ENCODE measurements around the gene SLC13A4.
"Not testable (repeated sequence)": the region's sequence is repeated elsewhere in the genome, so short reads cannot be mapped to it uniquely, and the experiment has no call there.

Gene SLC13A4, protein sequence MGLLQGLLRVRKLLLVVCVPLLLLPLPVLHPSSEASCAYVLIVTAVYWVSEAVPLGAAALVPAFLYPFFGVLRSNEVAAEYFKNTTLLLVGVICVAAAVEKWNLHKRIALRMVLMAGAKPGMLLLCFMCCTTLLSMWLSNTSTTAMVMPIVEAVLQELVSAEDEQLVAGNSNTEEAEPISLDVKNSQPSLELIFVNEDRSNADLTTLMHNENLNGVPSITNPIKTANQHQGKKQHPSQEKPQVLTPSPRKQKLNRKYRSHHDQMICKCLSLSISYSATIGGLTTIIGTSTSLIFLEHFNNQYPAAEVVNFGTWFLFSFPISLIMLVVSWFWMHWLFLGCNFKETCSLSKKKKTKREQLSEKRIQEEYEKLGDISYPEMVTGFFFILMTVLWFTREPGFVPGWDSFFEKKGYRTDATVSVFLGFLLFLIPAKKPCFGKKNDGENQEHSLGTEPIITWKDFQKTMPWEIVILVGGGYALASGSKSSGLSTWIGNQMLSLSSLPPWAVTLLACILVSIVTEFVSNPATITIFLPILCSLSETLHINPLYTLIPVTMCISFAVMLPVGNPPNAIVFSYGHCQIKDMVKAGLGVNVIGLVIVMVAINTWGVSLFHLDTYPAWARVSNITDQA

DNA sequence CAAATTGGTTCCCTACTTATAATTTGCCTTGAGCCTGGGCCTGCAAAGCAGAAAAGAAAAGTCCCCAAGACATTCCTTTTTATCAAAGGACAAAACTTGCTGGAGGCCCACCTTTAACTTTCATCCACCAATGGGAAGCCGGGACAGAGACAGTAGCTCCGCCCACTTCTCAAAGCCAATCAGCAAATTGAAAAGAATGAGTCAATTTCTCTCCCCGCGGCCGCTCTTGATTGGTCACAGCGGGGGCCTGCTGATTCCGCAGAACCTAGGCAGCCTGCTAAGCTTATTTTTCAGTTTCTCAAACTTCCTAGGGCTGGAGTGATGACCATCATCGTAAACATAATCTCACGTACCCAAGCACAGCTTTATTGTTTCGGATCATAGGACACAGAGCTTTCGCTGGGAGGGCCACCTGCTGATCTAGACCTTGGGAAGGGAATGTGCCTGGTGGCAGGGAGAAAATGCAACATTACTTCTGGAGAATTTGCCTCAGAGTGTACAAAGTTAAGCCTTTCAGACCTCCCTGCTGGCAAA is at the start of gene SLC13A4:
TSS of gene SLC13A4 (minus strand) at position 51 of the 534 bp plus-strand sequence. CDS start 690 bp downstream, outside the sequence.
- no peak for TF ChIP-seq ZNF274 (IDR thresholded peaks at IDR 0.05; ENCODE audit: low read depth, low read length)
- no peak within 1 kb of the TSS for H3K4me3 ChIP-seq (ENCODE audit: low read length)

DNA sequence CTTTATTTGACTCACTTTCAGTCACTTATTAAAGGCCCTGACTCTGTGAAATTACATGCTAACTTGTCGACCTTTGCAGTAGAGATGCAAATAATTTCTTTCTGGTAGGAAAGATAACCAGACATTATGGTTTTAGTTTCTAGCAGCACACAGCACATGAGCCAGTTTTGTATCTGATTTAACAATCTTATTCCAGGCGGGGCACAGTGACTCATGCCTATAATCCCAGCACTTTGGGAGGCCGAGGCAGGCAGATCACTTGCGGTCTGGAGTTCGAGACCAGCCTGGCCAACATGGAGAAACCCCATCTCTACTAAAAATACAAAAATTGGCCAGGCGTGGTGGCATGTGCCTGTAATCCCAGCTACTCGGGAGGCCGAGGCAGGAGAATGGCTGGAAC is 47.9 kb upstream of the SLC13A4 start:
- not testable (repeated sequence) for H3K4me3 ChIP-seq (ENCODE audit: low read length)

DNA sequence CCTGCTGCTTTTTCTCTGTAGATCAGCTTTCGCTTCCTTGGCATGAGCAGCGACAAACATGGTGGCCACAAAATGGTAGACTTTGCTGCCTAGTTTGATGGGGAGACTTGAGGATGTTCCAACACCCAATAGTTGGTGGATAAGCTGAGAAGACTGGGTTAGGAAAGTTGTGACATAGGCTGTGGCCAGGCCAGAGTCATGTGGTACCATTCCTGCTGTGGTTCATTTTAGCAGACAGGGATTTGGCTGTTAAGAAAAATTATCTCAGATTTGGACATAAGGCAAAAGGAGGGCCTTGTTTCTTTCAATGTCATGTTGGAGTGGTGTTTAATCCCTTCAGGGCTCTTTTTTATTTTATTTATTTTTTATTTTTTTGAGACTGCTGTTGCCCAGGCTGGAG is 47.2 kb upstream of the SLC13A4 start:
- TF ChIP-seq ZNF274 (IDR thresholded peaks at IDR 0.05; ENCODE audit: low read depth, low read length) = no peak
- H3K4me3 ChIP-seq (ENCODE audit: low read length) = no peak overlapping the region

DNA sequence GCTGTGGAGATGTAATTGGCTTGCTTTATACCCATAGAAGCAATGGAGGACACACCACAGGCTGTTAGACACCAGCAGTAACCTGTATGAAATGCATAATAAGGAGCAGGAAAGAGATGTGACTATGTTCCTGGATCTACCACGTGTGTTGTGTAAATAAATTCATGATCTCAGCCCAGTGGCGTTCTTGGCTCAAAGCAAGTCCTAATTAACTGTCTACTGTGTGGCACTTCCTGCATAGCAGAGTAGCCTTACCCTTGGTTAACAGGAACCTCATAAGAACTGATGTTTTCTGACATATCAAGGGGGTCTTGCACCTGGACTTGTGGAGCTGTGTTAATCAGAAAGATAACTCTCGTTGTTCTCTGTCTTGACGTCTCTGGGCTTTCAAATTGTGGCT is 46.3 kb upstream of the SLC13A4 start:
- no peak overlapping the region for H3K4me3 ChIP-seq (ENCODE audit: low read length)
- TF ChIP-seq ZNF274 (IDR thresholded peaks at IDR 0.05; ENCODE audit: low read depth, low read length) = no peak

DNA sequence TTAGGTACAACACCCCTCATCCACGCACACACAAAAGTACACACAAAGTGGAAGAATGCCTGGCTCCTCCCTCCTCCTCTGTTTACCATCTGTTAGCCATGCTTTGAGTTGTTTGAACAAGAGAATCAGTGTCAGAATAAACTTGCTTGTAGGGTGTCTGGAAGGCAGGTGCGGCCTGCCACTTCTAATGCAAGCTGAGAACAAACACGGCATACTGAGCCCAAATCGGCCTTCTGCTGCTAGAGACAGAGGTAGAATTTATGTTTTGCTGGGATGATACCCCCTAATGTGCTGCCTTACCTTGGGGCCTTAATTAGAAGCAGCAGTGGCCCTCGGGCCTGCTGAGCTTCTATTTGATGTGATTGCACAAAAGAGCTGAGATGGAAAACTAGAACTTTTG is 45.5 kb upstream of the SLC13A4 start:
- no peak overlapping the region for H3K4me3 ChIP-seq (ENCODE audit: low read length)
- TF ChIP-seq ZNF274 (IDR thresholded peaks at IDR 0.05; ENCODE audit: low read depth, low read length) = no peak

DNA sequence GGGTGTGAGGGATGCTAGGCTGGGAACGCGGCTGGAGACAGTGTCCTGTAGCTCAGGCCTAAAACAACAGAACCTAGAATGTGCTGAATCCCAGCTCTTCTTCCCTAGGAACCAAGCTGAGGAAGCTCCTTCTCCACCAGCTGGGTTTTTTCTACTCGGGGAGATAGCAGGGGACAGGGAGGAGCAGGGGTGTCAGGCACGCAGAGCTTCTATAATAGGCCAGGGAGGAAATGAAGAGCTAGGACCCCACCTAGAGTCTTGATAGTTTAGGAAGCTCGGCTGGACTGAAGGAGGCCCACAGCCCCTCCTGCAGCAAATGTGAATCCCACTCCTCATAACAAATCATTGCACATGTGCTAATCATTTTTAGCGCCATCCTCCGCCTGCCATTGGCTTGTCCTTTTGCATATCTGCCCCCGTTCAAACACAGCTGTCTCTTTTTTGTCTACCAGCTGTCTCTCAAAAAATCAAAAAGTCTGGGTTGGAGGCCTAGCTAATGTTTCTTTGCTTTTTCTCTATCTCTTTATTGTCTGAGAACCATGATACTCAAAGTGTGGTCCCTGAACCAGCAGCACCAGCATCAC is 44.7 kb upstream of the SLC13A4 start:
- no peak overlapping the region for H3K4me3 ChIP-seq (ENCODE audit: low read length)
- TF ChIP-seq ZNF274 (IDR thresholded peaks at IDR 0.05; ENCODE audit: low read depth, low read length) = no peak

DNA sequence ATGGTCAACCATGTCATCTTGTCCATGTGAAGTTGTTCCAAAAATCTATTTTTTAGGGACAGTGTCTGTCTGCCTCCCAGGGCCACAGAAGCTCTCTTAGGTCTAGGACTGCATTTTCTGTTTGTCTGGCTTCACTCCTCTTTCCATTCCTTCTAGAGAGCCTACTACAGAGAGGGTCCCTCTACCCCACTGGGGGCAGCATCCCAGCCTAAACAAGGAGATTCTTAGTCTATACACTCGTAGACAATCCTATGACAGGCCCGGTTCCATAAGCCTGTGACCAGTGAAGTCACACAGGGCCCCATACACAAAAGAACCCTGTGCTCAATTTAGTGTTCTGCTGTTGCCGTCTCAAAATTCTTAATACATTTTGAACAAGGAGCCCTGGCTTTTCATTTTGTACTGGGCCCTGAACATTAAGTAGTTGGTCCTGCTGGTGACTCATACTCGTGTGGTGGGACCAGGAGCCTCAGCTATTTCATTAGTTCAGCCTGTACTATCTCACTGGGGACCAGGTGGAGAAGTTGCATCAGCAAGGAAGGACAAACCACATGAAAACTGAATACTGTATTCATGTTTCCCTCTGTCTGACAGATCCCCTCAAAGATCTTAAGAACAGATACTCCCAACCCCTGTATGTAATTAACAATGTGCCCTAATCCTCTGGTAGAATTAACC is 44.1 kb upstream of the SLC13A4 start:
- H3K4me3 ChIP-seq (ENCODE audit: low read length) = no peak overlapping the region
- no peak for TF ChIP-seq ZNF274 (IDR thresholded peaks at IDR 0.05; ENCODE audit: low read depth, low read length)

DNA sequence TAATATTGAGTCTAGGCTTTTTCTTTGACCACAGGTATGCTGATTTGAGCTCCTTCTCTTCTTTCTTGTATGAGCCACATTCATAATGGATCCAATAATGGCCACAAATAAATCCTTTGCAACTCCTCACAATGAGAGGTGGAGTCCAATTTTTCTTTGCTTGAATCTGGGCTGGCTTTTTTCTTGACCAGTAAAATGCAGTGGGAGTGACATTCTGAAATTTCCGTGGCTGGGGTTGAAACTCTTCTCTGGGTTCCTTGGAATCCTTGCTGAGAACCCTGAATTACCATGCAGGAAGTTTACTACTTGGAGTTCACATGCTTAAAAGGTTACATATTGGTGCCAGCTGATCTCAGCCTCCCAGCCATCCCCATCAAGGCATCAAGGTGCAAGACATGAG is 43.1 kb upstream of the SLC13A4 start:
- no peak overlapping the region for H3K4me3 ChIP-seq (ENCODE audit: low read length)
- no peak for TF ChIP-seq ZNF274 (IDR thresholded peaks at IDR 0.05; ENCODE audit: low read depth, low read length)

DNA sequence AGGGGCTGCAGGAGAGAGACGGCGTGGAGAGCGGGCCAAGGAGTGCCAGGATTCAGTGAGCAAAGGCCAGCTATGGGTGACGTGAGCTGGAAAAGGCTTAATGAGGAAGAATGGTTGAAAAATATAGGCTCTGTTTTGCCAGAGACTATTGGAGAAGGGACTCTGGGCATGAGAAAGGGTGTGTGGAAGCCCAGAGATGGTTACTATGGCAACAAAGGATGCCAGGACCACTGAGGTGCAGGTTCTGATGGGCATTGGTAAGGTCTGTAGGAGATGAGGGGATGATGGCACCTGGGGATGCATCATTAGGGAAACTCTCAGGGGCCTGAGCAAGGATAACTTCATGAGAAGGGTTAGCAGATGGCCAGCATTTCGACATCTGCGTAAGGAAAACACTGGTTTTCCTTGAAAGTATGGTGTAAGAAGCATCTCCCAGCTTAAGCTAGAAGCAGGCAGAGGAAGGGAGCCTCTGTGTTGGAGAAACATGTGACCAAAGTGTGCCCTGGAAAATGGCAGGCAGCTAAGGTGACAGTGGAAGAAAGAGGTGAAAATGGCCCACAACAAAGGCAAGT is 42.2 kb upstream of the SLC13A4 start:
- H3K4me3 ChIP-seq (ENCODE audit: low read length) = no peak overlapping the region
- no peak for TF ChIP-seq ZNF274 (IDR thresholded peaks at IDR 0.05; ENCODE audit: low read depth, low read length)

DNA sequence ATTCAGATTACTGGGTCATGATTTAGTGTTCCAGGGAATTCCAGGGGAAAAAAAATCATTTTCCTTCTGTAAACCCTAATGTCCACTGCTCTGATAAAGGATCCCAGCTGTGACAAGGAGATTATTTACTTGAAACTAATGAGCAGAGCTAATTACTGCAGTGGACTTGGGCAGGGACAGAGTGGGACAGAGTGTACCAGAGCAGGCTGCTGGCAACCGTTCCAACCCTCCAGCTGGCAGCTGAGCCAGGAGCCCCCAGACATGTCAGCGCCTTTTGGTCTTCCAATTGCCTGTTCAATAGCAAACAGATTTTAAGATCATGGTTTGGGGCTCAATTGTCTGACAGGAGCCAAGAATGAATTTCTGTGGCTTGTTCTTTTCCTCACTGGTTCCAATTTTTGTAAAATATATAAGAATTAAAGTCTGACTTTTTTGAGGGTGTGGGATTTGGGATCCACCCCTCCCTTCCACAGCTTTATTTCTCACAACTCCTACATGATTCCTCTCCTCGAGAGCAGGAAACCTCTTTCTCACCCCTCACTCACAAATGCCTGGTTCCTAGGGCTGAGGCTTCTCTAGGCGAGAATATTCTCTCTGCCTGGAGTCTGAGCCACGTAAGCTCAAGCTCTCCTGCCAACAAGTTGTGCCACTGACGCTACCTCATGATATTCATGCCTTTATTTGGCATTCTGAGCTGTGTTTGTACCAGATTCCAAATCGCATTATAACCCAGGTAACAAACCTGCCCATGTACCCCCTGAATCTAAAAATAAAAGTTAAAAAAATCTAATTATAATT is 41.2 kb upstream of the SLC13A4 start:
- no peak for TF ChIP-seq ZNF274 (IDR thresholded peaks at IDR 0.05; ENCODE audit: low read depth, low read length)
- no peak overlapping the region for H3K4me3 ChIP-seq (ENCODE audit: low read length)

DNA sequence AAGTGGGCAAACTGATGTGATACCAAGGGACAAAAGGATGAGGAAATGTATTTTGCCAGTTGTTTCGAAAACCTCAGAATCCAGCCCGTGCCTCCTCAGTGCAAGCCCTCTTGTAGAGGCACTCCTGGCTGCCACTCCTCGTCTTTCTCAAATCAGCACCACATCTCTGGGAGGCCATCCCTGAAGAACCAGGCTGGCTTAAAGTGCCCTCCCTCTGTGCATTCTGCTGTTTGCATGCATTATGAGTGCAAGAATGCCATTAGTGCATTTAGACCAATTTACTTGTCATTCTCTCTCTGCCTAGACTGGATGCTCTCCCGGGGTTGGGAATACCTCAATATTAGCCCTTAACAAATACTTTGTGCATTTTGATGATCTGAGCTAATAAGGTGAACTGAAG is 40.5 kb upstream of the SLC13A4 start:
- H3K4me3 ChIP-seq (ENCODE audit: low read length) = no peak overlapping the region
- no peak for TF ChIP-seq ZNF274 (IDR thresholded peaks at IDR 0.05; ENCODE audit: low read depth, low read length)

DNA sequence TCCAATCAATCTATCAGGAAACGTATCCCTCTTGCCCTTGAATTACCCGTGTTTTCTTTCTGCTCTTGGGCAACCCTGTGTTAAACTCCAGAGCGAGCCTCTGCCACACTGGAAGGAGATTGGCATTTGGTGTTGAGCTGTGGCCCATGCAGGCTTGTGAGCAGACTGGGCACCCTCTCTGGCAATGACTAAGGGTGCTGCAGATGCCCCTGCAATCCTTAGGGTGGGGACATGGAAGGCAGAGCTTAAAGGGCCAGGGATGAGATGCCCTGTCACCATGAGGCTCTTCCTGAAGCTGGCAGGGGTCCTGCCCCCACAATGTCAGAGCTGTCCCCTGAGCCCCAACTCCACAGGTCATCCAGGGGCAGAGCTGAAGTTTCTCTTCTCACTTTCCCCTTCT is 40.1 kb upstream of the SLC13A4 start:
- no peak overlapping the region for H3K4me3 ChIP-seq (ENCODE audit: low read length)
- TF ChIP-seq ZNF274 (IDR thresholded peaks at IDR 0.05; ENCODE audit: low read depth, low read length) = no peak

DNA sequence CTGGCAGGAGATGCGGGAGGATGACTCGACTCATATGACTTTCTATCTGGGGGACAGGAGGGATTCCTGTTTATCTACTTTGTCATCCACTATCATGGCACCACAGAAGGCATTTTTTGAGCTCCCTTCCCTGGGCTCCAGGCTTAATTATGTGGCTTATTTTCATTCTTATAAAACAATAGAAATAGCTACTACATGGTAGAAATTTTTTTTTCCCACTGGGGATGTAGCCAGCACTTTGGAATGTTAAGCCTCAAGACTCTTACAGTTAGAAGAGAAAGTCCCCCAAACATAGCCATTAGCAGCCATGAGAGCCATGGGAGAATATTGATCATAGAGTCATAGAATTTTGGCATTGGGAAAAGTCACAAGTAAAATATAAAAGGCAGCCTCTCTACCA is 35.3 kb upstream of the SLC13A4 start:
- TF ChIP-seq ZNF274 (IDR thresholded peaks at IDR 0.05; ENCODE audit: low read depth, low read length) = no peak
- no peak overlapping the region for H3K4me3 ChIP-seq (ENCODE audit: low read length)
